NCI-H187 (cell line): ENCODE results near the gene STAB2.

ENCODE experiments used
- DNase-seq, 2 experiments: peaks; one replicate each; lab custom pipeline; 2025; lab: John Stamatoyannopoulos, UW

Gene STAB2

GRCh38 chr12:103588680-103589079 lies 1.6 kb downstream of the STAB2 start:
- DNase-seq: no peak

GRCh38 chr12:103589517-103589916 lies 2.4 kb downstream of the STAB2 start:
- DNase-seq: no peak

- DNase-seq: no peak
Observed at GRCh38 chr12:103590271-103590670, 3.2 kb downstream of the STAB2 start.

GRCh38 chr12:103596981-103597380 lies 9.9 kb downstream of the STAB2 start:
- DNase-seq: no peak

GRCh38 chr12:103599274-103599673 lies 12.2 kb downstream of the STAB2 start:
- no peak for DNase-seq

- DNase-seq: no peak
Observed at GRCh38 chr12:103600967-103601728, 14.1 kb downstream of the STAB2 start.

- no peak for DNase-seq
Observed at GRCh38 chr12:103620395-103620794, 33.3 kb downstream of the STAB2 start.

GRCh38 chr12:103623716-103624115 lies 36.6 kb downstream of the STAB2 start:
- DNase-seq: no peak

GRCh38 chr12:103626498-103626897 lies 39.4 kb downstream of the STAB2 start:
- DNase-seq: no peak

- DNase-seq: no peak
Observed at GRCh38 chr12:103627189-103627855, 40.2 kb downstream of the STAB2 start.

GRCh38 chr12:103632554-103633216 lies 45.6 kb downstream of the STAB2 start:
- no peak for DNase-seq

GRCh38 chr12:103634732-103635131 lies 47.7 kb downstream of the STAB2 start:
- DNase-seq: no peak

- no peak for DNase-seq
Observed at GRCh38 chr12:103635419-103635818, 48.3 kb downstream of the STAB2 start.

- no peak for DNase-seq
Observed at GRCh38 chr12:103637021-103637420, 49.9 kb downstream of the STAB2 start.

GRCh38 chr12:103637429-103637828 lies 50.4 kb downstream of the STAB2 start:
- no peak for DNase-seq

- no peak for DNase-seq
Observed at GRCh38 chr12:103639983-103640382, 52.9 kb downstream of the STAB2 start.

GRCh38 chr12:103640410-103640809 lies 53.3 kb downstream of the STAB2 start:
- DNase-seq: no peak

- no peak for DNase-seq
Observed at GRCh38 chr12:103640831-103641230, 53.8 kb downstream of the STAB2 start.

GRCh38 chr12:103642240-103642864 lies 55.3 kb downstream of the STAB2 start:
- no peak for DNase-seq

GRCh38 chr12:103645202-103645601 lies 58.1 kb downstream of the STAB2 start:
- no peak for DNase-seq

GRCh38 chr12:103647267-103647666 lies 60.2 kb downstream of the STAB2 start:
- DNase-seq: no peak

GRCh38 chr12:103652808-103653207 lies 65.7 kb downstream of the STAB2 start:
- no peak for DNase-seq
